22Rv1 (cell line): ENCODE results near the gene MAP1LC3B.

ENCODE experiments used
- ZFX ChIP-seq: fragments of 450-650 bp; IDR thresholded peaks from 2 replicates; pipeline ENCODE4 v1.6.1; 2017; ENCODE audit warnings: antibody characterized with exemption, borderline replicate concordance
- TF ChIP-seq, protein P1 (sequence below): fragments of 450-650 bp; IDR thresholded peaks from 2 replicates; pipeline ENCODE4 v1.5.1; 2017; ENCODE audit warnings: mild to moderate bottlenecking

DNA sequence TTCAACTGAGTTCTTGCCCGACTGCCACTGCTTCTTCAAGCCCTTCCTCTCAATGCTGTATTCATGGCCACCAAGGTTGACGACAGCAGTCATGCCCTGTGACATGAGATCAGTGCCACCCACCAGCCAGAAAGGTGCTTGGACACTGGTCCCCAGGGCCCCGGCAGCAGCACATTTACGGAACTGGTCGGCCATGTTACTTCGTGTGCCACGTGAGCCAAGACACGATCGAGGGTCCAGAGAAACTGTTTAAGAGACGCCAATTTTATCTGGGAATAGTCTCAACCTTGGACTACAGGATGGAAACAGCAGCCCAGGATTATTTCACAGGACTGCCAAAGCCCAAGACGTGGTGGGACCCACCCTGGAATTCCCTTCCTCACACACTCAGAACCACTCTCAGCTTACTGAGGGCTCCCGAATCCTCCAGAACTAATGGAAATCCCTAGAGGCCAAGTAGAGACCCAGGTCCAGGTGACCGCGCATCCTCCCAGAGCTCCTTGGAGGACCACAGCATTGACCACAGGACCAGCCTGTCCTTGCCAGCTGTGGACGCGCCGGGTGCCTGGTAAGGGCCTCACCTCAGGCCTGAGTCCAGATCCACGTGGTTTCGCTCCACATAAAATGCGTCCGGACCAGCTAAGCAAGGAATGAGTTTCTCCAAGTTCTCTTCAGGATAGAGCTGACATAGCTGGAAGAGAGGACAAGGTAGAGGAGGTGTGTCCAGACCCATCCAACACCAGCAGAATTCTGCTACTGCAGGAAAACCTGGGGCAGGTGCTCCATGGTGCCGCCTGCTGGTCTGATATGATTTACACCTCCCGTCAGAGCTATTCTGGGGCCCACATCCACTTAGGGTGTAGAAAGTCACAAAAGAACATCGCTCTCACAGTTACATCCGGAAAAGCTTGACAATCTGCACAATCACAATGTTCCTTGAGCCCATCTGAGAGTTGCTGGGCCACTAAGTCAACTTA lies 28.2 kb downstream of the MAP1LC3B start:
- TF ChIP-seq, protein P1, sequence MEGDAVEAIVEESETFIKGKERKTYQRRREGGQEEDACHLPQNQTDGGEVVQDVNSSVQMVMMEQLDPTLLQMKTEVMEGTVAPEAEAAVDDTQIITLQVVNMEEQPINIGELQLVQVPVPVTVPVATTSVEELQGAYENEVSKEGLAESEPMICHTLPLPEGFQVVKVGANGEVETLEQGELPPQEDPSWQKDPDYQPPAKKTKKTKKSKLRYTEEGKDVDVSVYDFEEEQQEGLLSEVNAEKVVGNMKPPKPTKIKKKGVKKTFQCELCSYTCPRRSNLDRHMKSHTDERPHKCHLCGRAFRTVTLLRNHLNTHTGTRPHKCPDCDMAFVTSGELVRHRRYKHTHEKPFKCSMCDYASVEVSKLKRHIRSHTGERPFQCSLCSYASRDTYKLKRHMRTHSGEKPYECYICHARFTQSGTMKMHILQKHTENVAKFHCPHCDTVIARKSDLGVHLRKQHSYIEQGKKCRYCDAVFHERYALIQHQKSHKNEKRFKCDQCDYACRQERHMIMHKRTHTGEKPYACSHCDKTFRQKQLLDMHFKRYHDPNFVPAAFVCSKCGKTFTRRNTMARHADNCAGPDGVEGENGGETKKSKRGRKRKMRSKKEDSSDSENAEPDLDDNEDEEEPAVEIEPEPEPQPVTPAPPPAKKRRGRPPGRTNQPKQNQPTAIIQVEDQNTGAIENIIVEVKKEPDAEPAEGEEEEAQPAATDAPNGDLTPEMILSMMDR, result peak; percentile 56
- TF ChIP-seq ZFX, result no peak
